Smooth muscle cell of the brain vasculature (primary cell): ENCODE measurements around the gene KRT71.

ENCODE experiments used
- DNase-seq: peaks from one replicate; pipeline ENCODE4 v3.0.0-alpha.2; 2012; ENCODE audit warnings: low read depth, low spot score

The KRT71 gene

GRCh38 chr12:52575256-52575655, 22.3 kb upstream of the KRT71 start:
- DNase-seq = no peak

GRCh38 chr12:52573743-52574142, 20.8 kb upstream of the KRT71 start, which contains the start of gene KRT74:
Gene KRT74, minus strand, starts transcription at chr12:52573843. Its CDS starts 66 bp downstream, at chr12:52573777.
- no peak for DNase-seq

DNA sequence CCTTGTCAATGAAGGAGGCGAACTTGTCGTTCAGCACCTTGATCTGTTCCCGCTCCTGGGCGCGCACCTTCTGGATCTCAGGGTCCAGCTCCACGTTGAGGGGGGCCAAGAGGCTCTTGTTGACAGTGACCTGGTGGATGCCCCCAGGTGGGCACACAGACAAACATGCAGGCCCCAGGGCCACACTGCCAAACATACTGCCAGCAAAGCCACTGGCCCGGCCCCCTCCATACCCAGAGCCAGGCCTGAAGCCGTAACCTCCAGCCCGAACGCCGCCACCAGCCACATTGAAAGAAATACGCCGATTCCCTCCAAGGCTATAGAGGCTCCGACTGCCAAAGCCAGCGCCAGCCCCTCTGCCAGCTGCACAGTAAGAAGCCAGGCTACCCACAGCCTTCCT, 20.4 kb upstream of the KRT71 start:
- DNase-seq = no peak

GRCh38 chr12:52570511-52570910, 17.6 kb upstream of the KRT71 start:
- no peak for DNase-seq

DNA sequence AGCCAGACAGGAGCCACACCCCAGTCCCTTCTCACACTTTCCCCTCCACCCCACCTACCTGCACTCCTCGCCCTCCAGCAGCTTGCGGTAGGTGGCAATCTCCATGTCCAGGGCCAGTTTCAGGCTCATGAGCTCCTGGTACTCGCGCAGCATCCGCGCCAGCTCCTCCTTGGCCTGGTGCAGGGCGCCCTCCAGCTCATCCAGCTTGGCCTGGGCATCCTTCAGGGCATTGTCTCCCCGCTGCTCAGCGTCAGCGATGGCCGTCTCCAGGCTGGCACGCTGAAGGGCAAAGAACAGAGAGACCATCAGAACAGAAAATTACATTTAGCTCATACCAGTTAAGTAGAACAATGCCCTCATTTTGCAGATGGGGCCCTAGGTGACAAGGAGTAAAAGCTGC, 15.2 kb upstream of the KRT71 start:
- no peak for DNase-seq

DNA sequence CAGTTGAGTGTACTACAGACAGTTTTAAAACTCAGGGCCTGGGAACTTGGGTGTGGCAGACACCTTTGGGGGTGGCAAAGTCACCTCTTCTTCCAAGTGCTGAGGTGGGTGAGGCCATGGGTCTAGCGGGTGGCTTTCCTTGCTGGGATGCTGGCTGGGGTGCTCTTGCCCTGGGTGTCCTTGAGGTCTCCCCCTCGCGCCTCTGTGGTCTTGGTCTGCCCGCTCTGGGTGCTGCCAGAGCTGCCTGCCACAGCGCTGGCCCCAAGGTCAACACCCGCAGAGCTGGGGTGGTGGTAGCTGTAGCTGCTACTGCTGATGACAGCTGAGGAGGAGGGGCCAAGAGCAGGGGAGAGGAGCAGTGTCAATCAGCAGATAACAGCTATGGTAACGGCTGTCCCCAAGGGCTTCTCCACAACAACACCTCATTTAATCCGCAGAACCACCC, 13.9 kb upstream of the KRT71 start:
- DNase-seq = no peak

- no peak for DNase-seq
These were observed 11.6 kb upstream of the KRT71 start for GRCh38 chr12:52564582-52564981.

GRCh38 chr12:52561880-52562449, 9.0 kb upstream of the KRT71 start:
- no peak for DNase-seq

DNA sequence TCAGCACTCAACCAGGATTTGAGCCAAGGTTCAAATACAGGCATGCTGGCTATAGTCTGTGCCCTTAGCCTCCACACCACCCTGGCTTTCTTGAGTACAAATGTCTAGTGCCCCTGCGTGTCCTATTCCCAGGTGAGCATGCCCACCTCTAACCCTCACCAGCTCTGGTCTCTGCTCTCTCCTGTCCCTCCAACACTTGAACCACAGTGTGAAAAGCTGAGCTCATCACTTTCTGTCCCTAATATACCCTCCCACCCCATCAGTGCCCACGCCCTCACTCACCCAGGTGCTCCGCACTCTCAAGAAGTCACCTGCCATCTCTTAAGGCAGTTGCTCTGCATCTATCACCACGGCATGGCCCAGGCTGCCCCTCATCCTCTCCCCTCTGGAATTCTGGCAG, 7.0 kb upstream of the KRT71 start:
- no peak for DNase-seq

DNA sequence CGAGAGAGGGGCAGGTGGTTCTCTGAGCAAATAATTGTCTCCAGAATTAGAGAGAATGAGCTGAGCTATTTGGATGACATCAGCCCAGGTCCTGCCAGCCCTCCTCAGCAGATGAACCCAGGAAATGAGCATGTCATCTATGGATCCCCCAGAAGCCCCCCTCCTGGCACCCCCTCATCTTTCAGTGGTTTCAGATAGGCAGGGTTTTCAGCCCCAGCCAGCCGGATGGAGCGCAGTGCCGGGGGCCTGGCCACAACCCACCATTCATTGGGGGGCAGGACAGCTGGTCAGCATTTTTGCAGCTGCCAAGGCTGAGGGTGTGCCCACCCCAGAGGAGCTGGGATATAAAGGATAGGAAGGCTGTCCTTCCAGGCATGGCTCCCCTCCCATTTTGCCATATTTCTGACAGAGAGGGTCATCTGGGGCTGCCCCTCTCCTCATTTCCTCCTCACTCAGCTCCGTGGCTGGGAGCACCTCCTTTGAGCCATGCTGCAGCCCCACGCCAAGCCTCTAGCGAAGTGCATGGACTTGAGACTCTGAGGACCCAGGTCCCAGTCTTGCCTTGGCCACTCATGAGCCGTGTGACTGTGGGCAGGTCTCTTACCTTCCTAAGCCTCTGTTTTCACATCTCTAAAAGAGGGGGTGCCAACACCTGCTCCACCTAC, 6.0 kb upstream of the KRT71 start:
- no peak for DNase-seq

DNA sequence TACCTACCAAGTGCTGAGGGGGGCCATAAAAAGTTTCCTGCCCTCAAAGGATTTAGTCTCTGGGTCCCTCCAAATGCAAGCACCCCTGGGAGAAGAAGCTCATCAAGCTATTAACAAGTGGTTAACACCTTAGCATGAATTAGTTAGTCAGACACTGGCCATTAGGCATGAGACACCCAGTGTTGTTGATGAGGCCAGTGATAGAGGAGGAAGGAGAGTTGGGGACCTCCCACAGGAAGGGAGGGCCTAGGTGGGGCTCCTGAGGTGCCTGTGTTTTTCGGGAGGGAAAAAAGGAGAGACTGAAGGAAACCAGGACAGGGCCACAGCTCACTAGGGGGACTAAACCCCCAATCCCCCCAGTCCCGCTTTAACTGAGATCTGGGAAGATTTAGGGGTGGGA, 4.5 kb upstream of the KRT71 start:
- no peak for DNase-seq

DNA sequence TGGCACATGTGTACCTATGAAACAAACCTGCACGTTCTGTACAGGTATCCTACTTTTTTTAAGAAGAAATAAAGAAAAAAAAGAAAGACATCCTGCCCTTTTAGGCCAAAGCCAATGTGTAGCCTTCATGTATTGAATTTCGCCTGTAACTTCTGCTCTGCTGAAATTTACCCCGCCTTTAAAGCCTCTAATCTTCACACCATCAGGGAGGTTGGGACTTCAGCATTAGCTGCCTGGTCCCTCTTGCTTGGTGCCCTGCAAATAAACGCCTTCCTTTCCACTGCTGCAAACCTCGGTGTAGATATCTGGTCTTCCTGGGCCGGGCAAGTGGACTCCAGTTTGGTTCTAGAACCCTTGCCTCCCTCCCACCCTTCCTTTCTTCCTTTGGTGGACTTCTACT, 2.6 kb upstream of the KRT71 start:
- no peak for DNase-seq

GRCh38 chr12:52552055-52552454, 890 bp downstream of the KRT71 start:
- no peak for DNase-seq

GRCh38 chr12:52551216-52551865, 1.6 kb downstream of the KRT71 start:
- DNase-seq = no peak

GRCh38 chr12:52546126-52546525, 6.8 kb downstream of the KRT71 start:
- no peak for DNase-seq

- no peak for DNase-seq
These were observed 8.7 kb downstream of the KRT71 start for GRCh38 chr12:52543985-52544883.

- no peak for DNase-seq
These were observed 10.1 kb downstream of the KRT71 start for GRCh38 chr12:52542785-52543318.

DNA sequence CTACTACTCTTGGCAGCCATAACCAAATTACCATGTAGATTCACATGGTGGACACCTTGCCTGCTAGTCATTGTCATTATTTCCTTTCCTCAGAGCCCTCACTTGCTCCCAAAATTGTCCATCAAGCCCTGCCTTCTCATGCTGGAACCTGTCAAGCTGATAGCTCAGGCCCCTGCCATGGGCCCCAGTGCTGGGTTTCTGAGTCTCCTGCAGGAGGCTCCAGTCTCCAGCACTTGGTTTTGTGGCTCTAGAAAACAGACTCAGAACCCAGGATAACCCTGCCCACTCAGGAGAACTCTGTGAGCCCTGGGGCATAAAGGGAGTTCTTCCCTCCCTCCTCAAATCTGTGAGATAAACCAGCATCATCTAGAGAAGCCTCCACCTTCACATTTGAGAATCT, 10.8 kb downstream of the KRT71 start:
- DNase-seq = no peak

- no peak for DNase-seq
These were observed 11.2 kb downstream of the KRT71 start for GRCh38 chr12:52541709-52542108.

DNA sequence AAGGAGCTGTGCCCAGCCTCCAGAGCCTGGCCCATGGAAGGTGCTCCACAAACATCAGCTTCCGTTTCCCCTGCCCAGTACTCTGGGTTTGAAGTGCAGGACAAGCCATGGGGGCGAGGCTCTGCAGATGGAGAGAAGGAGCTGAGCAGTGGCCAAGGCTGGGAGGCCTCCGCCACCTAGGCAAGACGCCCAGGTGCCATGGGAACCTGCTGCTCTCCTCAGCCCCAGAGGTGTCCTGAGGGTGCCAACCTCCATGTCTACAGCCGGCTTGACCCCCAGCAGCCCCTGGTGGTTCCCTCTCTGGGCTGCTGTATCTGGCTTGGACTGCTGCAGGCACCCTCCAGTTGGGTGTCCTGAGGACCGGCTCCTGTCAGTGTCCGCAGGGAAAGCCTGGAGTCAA, 12.4 kb downstream of the KRT71 start:
- DNase-seq = no peak

- no peak for DNase-seq
These were observed 13.1 kb downstream of the KRT71 start for GRCh38 chr12:52539821-52540173.
